ENCODE measurements around the gene SLAIN2. TPM values are rescaled to one million over a fixed set of nuclear protein-coding genes. Genes with fewer than 3 reads are reported as not detected.
A peak's percentile ranks its signal among the peaks of the same experiment; 100 is the strongest.

SLAIN2 gene
- total RNA-seq, 6 donors from 2014 or later = 20.6 to 90.9 (median 68.8) TPM

GRCh38 chr4:48343551-48343950, 2.2 kb downstream of the SLAIN2 start:
- ATAC-seq (ENCODE audit: low FRiP score in 2 of 2) = no peak
- Histone ChIP-seq H3K36me3 (no peaks in the 10 kb centered on the region), H3K9me3 (no peaks in the 10 kb centered on the region), H3K27me3 (no peaks in the 10 kb centered on the region), H3K27ac (no peak overlapping the region), H3K4me3 (peak overlapping the region in 2 of 4 donors; percentile 75 to 95), H3K4me1 (peaks cover 26 to 60% (median 37%) of the 10 kb centered on the region in 4 donors)
- peak in 1 of 2 donors; percentile 45 for DNase-seq
- TF ChIP-seq EP300 (IDR thresholded peaks at IDR 0.05) (no peak), POLR2AphosphoS5 (IDR thresholded peaks at IDR 0.05) (no peak), POLR2A (IDR thresholded peaks at IDR 0.05) (no peak)
- TF ChIP-seq, protein P1, sequence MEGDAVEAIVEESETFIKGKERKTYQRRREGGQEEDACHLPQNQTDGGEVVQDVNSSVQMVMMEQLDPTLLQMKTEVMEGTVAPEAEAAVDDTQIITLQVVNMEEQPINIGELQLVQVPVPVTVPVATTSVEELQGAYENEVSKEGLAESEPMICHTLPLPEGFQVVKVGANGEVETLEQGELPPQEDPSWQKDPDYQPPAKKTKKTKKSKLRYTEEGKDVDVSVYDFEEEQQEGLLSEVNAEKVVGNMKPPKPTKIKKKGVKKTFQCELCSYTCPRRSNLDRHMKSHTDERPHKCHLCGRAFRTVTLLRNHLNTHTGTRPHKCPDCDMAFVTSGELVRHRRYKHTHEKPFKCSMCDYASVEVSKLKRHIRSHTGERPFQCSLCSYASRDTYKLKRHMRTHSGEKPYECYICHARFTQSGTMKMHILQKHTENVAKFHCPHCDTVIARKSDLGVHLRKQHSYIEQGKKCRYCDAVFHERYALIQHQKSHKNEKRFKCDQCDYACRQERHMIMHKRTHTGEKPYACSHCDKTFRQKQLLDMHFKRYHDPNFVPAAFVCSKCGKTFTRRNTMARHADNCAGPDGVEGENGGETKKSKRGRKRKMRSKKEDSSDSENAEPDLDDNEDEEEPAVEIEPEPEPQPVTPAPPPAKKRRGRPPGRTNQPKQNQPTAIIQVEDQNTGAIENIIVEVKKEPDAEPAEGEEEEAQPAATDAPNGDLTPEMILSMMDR (IDR thresholded peaks at IDR 0.05) = no peak
- 31 to 55% methylated on average over 1 of the region's 1 CpG for WGBS, 2 donors

DNA sequence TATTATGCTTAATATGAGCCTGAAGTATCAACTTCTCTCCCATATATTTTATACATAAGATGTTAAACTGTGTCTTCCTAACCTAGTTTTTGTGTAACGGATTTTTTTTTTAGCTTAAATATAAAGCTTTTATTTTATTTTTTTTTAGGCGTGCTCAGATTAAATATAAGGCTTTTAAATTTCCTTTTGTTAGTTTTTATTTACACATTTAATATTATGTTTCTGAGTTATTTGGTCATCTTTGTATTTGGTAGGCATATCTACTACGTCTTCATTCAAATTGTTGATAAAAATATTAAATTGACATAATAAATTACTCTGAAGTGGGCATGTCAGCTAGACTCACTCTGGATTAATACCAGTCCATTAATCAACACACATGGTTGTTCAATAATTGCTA, 4.2 kb downstream of the SLAIN2 start:
- DNase-seq (no peak), ATAC-seq (ENCODE audit: low FRiP score in 2 of 2) (no peak)
- Histone ChIP-seq H3K9me3 (no peaks in the 10 kb centered on the region), H3K36me3 (no peaks in the 10 kb centered on the region), H3K27me3 (no peaks in the 10 kb centered on the region), H3K27ac (no peak overlapping the region), H3K4me3 (no peak overlapping the region), H3K4me1 (peaks cover 24 to 63% (median 41%) of the 10 kb centered on the region in 4 donors)
- TF ChIP-seq, protein P1 (IDR thresholded peaks at IDR 0.05) = no peak
- TF ChIP-seq POLR2A (IDR thresholded peaks at IDR 0.05) (no peak), EP300 (IDR thresholded peaks at IDR 0.05) (no peak), POLR2AphosphoS5 (IDR thresholded peaks at IDR 0.05) (no peak)
- WGBS, 2 donors = 92 to 93% methylated on average over 3 of the region's 3 CpGs

DNA sequence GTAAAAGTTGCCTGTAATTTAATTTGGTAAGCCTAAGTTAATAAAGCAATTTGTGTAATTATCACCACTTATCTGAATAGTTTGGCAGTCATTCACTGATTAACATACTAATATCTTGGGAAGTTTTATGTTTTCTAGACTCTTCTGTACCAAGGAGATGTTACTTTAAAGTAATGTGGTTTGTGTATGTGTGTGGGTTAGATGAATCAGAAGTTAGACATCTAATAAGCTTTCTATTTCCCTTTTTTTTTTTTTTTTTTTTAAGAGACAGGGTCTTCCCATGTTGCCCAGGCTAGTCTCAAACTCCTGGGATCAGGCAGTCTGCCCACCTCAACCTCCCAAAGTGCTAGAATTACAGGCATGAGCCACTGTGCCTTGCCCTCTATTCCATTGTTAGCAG, 5.3 kb downstream of the SLAIN2 start:
- H3K4me1 ChIP-seq = peaks cover 31 to 73% (median 50%) of the 10 kb centered on the region in 4 donors
- H3K36me3 ChIP-seq = no peaks in the 10 kb centered on the region
- TF ChIP-seq EP300 (IDR thresholded peaks at IDR 0.05) (no peak), POLR2AphosphoS5 (IDR thresholded peaks at IDR 0.05) (no peak), POLR2A (IDR thresholded peaks at IDR 0.05) (no peak)
- TF ChIP-seq, protein P1 (IDR thresholded peaks at IDR 0.05) = no peak
- H3K27ac ChIP-seq = no peak overlapping the region
- ATAC-seq (ENCODE audit: low FRiP score in 2 of 2) (no peak), DNase-seq (no peak)
- no peaks in the 10 kb centered on the region for H3K27me3 ChIP-seq
- no peak overlapping the region for H3K4me3 ChIP-seq
- no peaks in the 10 kb centered on the region for H3K9me3 ChIP-seq

DNA sequence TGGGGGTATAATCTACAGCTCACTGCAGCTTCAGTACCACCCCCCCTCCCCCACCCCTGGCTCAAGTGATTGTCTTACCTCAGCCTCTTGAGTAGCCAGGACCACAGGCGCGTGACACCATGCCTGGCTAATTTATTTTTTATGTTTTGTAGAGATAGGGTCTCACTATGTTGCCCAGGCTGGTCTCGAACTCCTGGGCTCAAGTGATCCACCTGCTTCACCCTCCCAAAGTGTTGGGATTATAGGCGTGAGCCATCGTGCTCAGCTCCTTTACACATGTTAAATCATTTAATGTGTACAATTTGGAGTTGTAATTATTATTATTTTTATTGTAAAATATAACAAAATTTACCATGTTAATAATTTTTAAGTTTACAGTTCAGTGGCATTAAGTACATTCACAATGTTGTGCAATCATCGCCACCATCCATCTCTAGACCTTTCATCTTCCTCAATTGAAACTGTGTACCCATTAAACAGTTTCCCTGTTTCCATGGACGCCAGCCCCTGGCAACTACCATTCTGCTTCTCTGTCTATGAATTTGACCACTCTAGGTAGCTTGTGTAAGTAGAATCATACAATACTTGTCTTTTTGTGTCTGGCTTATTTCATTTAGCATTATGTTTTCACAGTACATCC, 6.1 kb downstream of the SLAIN2 start:
- H3K27me3 ChIP-seq = no peaks in the 10 kb centered on the region
- DNase-seq (no peak), ATAC-seq (ENCODE audit: low FRiP score in 2 of 2) (no peak)
- peaks cover 31 to 73% (median 55%) of the 10 kb centered on the region in 4 donors for H3K4me1 ChIP-seq
- WGBS, 2 donors = 94 to 97% methylated on average over 7 of the region's 7 CpGs
- TF ChIP-seq, protein P1 (IDR thresholded peaks at IDR 0.05) = no peak
- TF ChIP-seq EP300 (IDR thresholded peaks at IDR 0.05) (no peak), POLR2A (IDR thresholded peaks at IDR 0.05) (no peak), POLR2AphosphoS5 (IDR thresholded peaks at IDR 0.05) (no peak)
- H3K4me3 ChIP-seq = no peak overlapping the region
- no peaks in the 10 kb centered on the region for H3K9me3 ChIP-seq
- H3K36me3 ChIP-seq = no peaks in the 10 kb centered on the region
- H3K27ac ChIP-seq = no peak overlapping the region

DNA sequence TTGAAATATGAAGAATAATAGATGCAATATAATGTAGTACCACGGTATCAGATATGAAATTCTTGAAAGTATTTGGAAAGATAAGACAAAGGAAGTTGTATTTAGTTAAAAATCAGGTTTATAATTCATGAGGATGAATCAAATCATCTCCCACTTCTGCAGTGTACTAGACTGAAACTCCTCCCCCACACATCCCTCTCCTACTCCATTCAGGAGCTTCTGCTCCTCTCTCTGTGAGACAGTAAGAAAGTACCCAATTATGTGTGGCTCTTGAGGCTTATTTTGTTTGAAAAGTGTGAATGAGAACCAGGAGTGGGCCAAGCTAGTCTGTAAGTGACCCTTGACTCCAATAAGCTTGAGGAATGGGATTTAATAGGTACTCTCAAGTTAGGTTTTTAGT, 9.5 kb downstream of the SLAIN2 start:
- Histone ChIP-seq H3K9me3 (no peaks in the 10 kb centered on the region), H3K27me3 (no peaks in the 10 kb centered on the region), H3K4me3 (no peak overlapping the region), H3K36me3 (no peaks in the 10 kb centered on the region), H3K4me1 (peaks cover 14 to 43% (median 27%) of the 10 kb centered on the region in 4 donors), H3K27ac (no peak overlapping the region)
- no peak for ATAC-seq (ENCODE audit: low FRiP score in 2 of 2)
- no peak for DNase-seq
- no peak for TF ChIP-seq EP300 (IDR thresholded peaks at IDR 0.05)
- TF ChIP-seq, protein P1 (IDR thresholded peaks at IDR 0.05) = no peak
- no peak for TF ChIP-seq POLR2A (IDR thresholded peaks at IDR 0.05)
- no peak for TF ChIP-seq POLR2AphosphoS5 (IDR thresholded peaks at IDR 0.05)
- 87 to 89% methylated on average over 1 of the region's 1 CpG for WGBS, 2 donors

Data from upper lobe of left lung (tissue), 6 donors.